Muscle layer of duodenum (tissue), 2 donors: ENCODE results near the gene CYSTM1.

Experiments
- H3K27ac ChIP-seq: one replicate; pipeline ENCODE4 v1.7.0; 2013; ENCODE audit warnings: mild to moderate bottlenecking, low read length
- H3K27me3 ChIP-seq: one replicate; pipeline ENCODE4 v1.7.0; 2013; ENCODE audit warnings: low read depth, mild to moderate bottlenecking, control low read depth, low read length
- H3K36me3 ChIP-seq, 2 donors: one replicate each; pipeline ENCODE4 v1.7.0; 2013; ENCODE audit warnings: low read length in 2 of 2, control low read depth in 1 of 2, mild to moderate bottlenecking in 1 of 2; ENCODE audit not compliant: insufficient read depth in 2 of 2, control insufficient read depth in 1 of 2
- H3K4me1 ChIP-seq, 2 donors: one replicate each; pipeline ENCODE4 v1.7.0; 2013; ENCODE audit warnings: low read length in 2 of 2, mild to moderate bottlenecking in 2 of 2, control low read depth in 1 of 2, moderate library complexity in 1 of 2; ENCODE audit not compliant: insufficient read depth in 2 of 2, control insufficient read depth in 1 of 2
- H3K4me3 ChIP-seq, 2 donors: one replicate each; pipeline ENCODE4 v1.7.0; 2013; ENCODE audit warnings: low read length in 2 of 2, low read depth in 1 of 2, mild to moderate bottlenecking in 1 of 2
- H3K9me3 ChIP-seq, 2 donors: one replicate each; pipeline ENCODE4 v1.7.0; 2013; ENCODE audit warnings: low read length in 2 of 2, control low read depth in 1 of 2, mild to moderate bottlenecking in 1 of 2; ENCODE audit not compliant: control insufficient read depth in 1 of 2
- donor health status: healthy.

Gene CYSTM1

GRCh38 chr5:140181002-140181483 is 6.1 kb downstream of the CYSTM1 start:
- Histone ChIP-seq H3K36me3 (no peaks in the 10 kb centered on the region), H3K27me3 (no peaks in the 10 kb centered on the region), H3K9me3 (no peaks in the 10 kb centered on the region), H3K27ac (peak overlapping the region; percentile 78), H3K4me1 (peaks cover 42 to 63% of the 10 kb centered on the region in 2 donors), H3K4me3 (peak overlapping the region; percentile 11 to 14)

DNA sequence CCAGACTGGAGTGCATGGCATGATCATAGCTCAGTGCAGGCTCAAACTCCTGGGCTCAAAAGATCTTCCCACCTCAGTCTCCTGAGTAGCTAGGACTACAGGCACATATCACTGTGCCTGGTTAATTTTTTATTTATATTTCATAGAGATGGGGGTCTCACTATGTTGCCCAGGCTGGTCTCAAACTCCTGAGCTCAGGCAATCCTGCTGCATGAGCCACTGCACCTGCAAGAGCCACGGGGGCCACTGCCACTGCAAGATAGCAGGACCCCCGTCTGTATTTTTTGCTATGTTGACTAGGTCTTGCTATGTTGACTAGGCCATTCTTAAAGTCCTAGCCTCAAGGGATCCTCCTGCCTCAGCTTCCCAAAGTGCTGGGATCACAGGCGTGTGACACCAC is 6.5 kb downstream of the CYSTM1 start:
- Histone ChIP-seq H3K27me3 (no peaks in the 10 kb centered on the region), H3K4me3 (no peak overlapping the region), H3K9me3 (no peaks in the 10 kb centered on the region), H3K36me3 (no peaks in the 10 kb centered on the region), H3K27ac (peak overlapping the region; percentile 78), H3K4me1 (peaks cover 47 to 61% of the 10 kb centered on the region in 2 donors)

GRCh38 chr5:140182075-140182711 is 7.2 kb downstream of the CYSTM1 start:
- H3K9me3 ChIP-seq = no peaks in the 10 kb centered on the region
- H3K4me3 ChIP-seq = peak overlapping the region in 1 of 2 donors; percentile 9
- no peaks in the 10 kb centered on the region for H3K36me3 ChIP-seq
- no peaks in the 10 kb centered on the region for H3K27me3 ChIP-seq
- H3K27ac ChIP-seq = peak overlapping the region; percentile 58
- H3K4me1 ChIP-seq = peaks cover 47 to 55% of the 10 kb centered on the region in 2 donors

- H3K4me1 ChIP-seq = peaks cover 45 to 48% of the 10 kb centered on the region in 2 donors
- H3K27ac ChIP-seq = peak overlapping the region; percentile 58
- H3K36me3 ChIP-seq = no peaks in the 10 kb centered on the region
- no peaks in the 10 kb centered on the region for H3K9me3 ChIP-seq
- H3K4me3 ChIP-seq = peak overlapping the region in 1 of 2 donors; percentile 9
- no peaks in the 10 kb centered on the region for H3K27me3 ChIP-seq
These were observed 7.9 kb downstream of the CYSTM1 start for GRCh38 chr5:140182803-140183367.

GRCh38 chr5:140185409-140185808 is 10.4 kb downstream of the CYSTM1 start:
- Histone ChIP-seq H3K27ac (no peak overlapping the region), H3K4me1 (peaks cover 40% of the 10 kb centered on the region in 2 donors), H3K27me3 (no peaks in the 10 kb centered on the region), H3K9me3 (no peaks in the 10 kb centered on the region), H3K36me3 (no peaks in the 10 kb centered on the region), H3K4me3 (no peak overlapping the region)

DNA sequence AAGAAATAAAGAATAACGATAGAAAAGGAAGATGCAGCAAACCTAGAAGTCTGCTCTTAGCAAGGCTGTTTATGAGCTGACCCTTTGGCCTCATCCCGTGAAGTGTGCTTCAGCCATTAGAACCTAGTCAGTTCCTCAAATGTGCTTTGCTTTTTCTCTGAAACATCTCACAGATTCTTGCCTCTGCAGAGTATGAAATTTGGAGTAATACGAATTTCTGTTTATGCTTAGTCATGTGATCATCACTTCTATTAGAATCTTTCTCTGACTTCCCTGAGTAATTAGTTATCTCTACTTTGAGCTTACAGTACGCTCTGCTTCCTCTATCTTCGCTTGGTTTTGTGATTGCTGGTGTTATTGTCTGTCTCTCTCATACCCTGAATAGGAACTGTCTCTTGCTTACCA is 11.3 kb downstream of the CYSTM1 start:
- Histone ChIP-seq H3K4me1 (peaks cover 34 to 40% of the 10 kb centered on the region in 2 donors), H3K27ac (no peak overlapping the region), H3K36me3 (no peaks in the 10 kb centered on the region), H3K9me3 (no peaks in the 10 kb centered on the region), H3K4me3 (no peak overlapping the region), H3K27me3 (no peaks in the 10 kb centered on the region)

DNA sequence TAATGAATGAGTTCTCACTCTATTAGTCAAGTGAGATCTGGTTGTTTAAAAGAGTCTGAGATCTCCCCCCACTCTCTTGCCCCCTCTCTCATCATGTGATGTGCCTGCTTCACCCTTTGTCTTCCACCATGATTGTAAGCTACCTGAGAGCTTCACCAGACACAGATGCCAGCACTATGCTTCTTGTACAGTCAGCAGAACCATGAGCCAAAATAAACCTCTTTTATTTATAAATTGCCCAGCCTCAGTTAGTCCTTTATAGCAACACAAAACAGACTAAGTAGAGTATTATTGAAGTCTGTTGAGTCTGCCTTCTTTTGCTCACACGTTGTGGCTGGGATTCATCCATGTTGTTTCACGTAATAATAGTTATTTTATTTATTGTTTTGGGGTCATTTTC is 14.3 kb downstream of the CYSTM1 start:
- H3K27ac ChIP-seq = no peak overlapping the region
- H3K4me1 ChIP-seq = peaks cover 14 to 24% of the 10 kb centered on the region in 2 donors
- H3K36me3 ChIP-seq = no peaks in the 10 kb centered on the region
- H3K27me3 ChIP-seq = no peaks in the 10 kb centered on the region
- H3K9me3 ChIP-seq = no peaks in the 10 kb centered on the region
- H3K4me3 ChIP-seq = no peak overlapping the region

DNA sequence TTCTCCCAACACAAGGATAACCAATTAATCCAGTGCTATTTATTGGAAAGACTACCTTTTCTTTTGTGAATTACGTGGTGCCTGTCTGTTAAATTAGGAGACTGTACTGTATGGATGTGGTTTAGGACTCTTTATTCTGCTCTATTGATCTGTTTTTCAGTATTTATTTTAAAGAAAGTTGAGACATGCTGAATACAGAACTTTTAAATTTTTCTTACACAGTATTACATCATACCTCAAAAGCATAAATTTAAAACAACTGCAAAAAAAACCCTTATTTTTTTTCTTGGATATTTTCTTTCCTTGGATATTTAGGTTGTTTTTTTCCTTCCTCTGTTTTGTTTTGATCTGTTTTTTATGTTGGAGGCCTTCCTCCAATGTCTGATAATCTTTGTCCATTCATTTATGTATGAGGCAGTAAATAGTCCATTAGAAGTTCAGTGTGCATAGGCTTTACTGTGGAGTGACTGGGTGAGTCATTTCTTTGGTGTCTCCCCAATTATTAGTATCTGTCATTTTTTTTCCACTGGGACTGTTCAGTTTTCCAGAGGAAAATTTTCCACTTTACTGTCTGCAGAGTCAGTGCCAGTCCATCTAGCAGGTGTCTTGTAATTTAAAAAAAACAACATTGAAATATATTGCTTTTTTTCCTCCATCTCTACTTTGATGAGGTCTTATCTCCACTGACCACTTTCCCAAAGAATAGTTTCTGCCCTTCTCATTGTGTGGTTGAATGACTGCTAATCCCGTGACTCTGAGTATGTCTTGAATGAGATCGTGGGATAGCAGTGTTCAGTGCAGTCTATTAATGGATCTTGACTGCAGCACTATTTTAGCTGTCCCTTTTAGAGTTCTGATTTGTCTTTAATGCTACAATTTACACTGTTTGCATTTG is 15.2 kb downstream of the CYSTM1 start:
- H3K27me3 ChIP-seq = no peaks in the 10 kb centered on the region
- H3K9me3 ChIP-seq = no peaks in the 10 kb centered on the region
- H3K36me3 ChIP-seq = peaks cover 0 to 9% of the 10 kb centered on the region in 2 donors
- H3K4me3 ChIP-seq = no peak overlapping the region
- no peak overlapping the region for H3K27ac ChIP-seq
- peaks cover 14 to 28% of the 10 kb centered on the region in 2 donors for H3K4me1 ChIP-seq

GRCh38 chr5:140190872-140191218 is 15.9 kb downstream of the CYSTM1 start:
- H3K9me3 ChIP-seq = no peaks in the 10 kb centered on the region
- H3K4me1 ChIP-seq = peaks cover 11 to 25% of the 10 kb centered on the region in 2 donors
- H3K36me3 ChIP-seq = peaks cover 0 to 9% of the 10 kb centered on the region in 2 donors
- H3K4me3 ChIP-seq = no peak overlapping the region
- H3K27me3 ChIP-seq = no peaks in the 10 kb centered on the region
- H3K27ac ChIP-seq = no peak overlapping the region

- no peaks in the 10 kb centered on the region for H3K27me3 ChIP-seq
- H3K9me3 ChIP-seq = no peaks in the 10 kb centered on the region
- no peak overlapping the region for H3K27ac ChIP-seq
- peaks cover 4 to 22% of the 10 kb centered on the region in 2 donors for H3K4me1 ChIP-seq
- H3K36me3 ChIP-seq = peaks cover 0 to 14% of the 10 kb centered on the region in 2 donors
- H3K4me3 ChIP-seq = no peak overlapping the region
These were observed 17.9 kb downstream of the CYSTM1 start for GRCh38 chr5:140192715-140193430.

DNA sequence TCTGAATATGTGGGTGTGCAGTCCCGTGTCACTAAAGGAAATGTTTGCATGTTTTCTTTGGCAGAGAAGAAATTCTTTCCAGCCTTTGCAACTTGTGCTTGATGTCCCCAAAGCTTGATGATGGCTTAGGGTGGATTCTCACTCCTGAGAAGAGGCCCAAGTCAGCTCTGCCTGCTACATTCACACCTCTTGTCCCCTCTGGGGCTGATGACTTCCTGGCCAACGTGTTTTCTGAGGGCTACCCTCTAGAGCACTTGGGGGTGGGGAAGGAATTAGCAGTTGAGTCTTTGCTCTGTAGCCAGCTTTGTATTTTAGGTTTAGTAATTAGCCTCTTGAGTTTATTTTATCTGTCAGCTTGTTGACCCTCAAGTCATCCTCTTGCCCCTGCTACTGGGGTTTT is 19.7 kb downstream of the CYSTM1 start:
- Histone ChIP-seq H3K9me3 (no peaks in the 10 kb centered on the region), H3K27ac (no peak overlapping the region), H3K4me3 (no peak overlapping the region), H3K4me1 (peaks cover 4 to 22% of the 10 kb centered on the region in 2 donors), H3K27me3 (no peaks in the 10 kb centered on the region), H3K36me3 (peaks cover 0 to 19% of the 10 kb centered on the region in 2 donors)
